ENCODE data around the gene MYOG.

The MYOG gene

GRCh38 chr1:203045821-203046594 lies 39.8 kb downstream of the MYOG start:
- DNase-seq = no peak

- no peak for DNase-seq
Measured at GRCh38 chr1:203045336-203045735, 40.5 kb downstream of the MYOG start.

- no peak for DNase-seq
Measured at GRCh38 chr1:203044546-203045250, 41.1 kb downstream of the MYOG start.

GRCh38 chr1:203043830-203044545 lies 41.8 kb downstream of the MYOG start:
- DNase-seq = no peak

- no peak for DNase-seq
Measured at GRCh38 chr1:203041351-203041932, 44.4 kb downstream of the MYOG start.

GRCh38 chr1:203040513-203041275 lies 45.1 kb downstream of the MYOG start:
- no peak for DNase-seq

GRCh38 chr1:203039609-203040512 lies 46.0 kb downstream of the MYOG start:
- DNase-seq = peak; percentile 22

- DNase-seq = peak; percentile 73
Measured at GRCh38 chr1:203038891-203039608, 46.8 kb downstream of the MYOG start.

- DNase-seq = no peak
Measured at GRCh38 chr1:203038217-203038741, 47.5 kb downstream of the MYOG start.

- no peak for DNase-seq
Measured at GRCh38 chr1:203037509-203038190, 48.2 kb downstream of the MYOG start.

GRCh38 chr1:203036537-203036936 lies 49.3 kb downstream of the MYOG start:
- no peak for DNase-seq

- DNase-seq = no peak
Measured at GRCh38 chr1:203036135-203036534, 49.7 kb downstream of the MYOG start.

GRCh38 chr1:203035111-203036000 lies 50.5 kb downstream of the MYOG start:
- DNase-seq = no peak

- no peak for DNase-seq
Measured at GRCh38 chr1:203034422-203035110, 51.2 kb downstream of the MYOG start.

GRCh38 chr1:203033917-203034316 lies 51.9 kb downstream of the MYOG start:
- DNase-seq = no peak

- no peak for DNase-seq
Measured at GRCh38 chr1:203033287-203033686, 52.5 kb downstream of the MYOG start.

All from NCI-H2171 (cell line).